GM12873 (cell line): Measurements from ENCODE around the gene IGFBP2.

ENCODE experiments used
- TF ChIP-seq, protein P1 (sequence below): IDR thresholded peaks from 2 replicates; pipeline ENCODE4 v1.5.1; 2012; ENCODE audit warnings: low read depth, mild to moderate bottlenecking, moderate library complexity, low read length, control low read depth; ENCODE audit not compliant: insufficient read depth; ENCODE audit errors: missing control alignments

IGFBP2 gene

DNA sequence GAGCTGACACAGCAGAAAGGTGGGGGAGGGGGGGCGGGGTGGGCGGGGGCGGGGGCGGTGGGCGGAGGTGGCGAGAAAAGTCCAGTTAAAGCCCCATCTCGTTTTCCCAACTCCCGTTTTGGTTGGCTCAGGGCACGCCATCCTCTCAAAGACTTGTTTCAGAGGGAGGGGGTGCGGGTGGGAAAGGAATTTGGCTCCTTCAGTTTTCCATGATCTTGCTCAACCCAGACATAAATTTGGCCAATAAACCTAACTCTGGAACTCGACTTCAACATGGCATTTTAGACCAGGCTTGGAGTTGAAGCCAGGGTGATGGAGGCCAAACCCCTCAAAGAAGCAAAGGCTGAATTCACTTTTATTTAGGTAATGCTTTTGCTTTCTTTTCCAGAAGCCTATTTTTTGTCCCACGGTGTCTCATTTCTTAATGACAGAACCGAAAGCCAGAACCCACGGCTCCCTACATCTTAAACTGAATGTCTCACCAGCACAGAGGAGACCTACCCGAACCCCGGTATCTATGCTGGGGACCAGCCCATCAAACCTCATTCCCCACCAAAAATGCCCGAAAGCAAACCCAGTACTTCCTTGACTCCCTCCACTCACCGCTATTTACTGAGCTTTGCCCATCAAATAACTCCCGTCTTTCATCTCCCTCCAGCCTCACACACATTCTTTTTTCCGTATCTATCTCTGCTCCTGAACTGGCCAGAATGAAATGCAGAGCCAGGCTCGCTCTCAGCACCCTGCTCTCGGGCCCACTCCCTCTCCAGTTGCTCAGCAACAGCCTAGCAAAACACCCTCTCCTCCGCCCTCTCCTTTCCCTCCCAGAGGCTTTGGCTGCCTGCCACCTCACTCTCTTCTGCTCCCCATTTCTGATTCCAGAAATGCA, 57.9 kb downstream of the IGFBP2 start:
- TF ChIP-seq, protein P1, sequence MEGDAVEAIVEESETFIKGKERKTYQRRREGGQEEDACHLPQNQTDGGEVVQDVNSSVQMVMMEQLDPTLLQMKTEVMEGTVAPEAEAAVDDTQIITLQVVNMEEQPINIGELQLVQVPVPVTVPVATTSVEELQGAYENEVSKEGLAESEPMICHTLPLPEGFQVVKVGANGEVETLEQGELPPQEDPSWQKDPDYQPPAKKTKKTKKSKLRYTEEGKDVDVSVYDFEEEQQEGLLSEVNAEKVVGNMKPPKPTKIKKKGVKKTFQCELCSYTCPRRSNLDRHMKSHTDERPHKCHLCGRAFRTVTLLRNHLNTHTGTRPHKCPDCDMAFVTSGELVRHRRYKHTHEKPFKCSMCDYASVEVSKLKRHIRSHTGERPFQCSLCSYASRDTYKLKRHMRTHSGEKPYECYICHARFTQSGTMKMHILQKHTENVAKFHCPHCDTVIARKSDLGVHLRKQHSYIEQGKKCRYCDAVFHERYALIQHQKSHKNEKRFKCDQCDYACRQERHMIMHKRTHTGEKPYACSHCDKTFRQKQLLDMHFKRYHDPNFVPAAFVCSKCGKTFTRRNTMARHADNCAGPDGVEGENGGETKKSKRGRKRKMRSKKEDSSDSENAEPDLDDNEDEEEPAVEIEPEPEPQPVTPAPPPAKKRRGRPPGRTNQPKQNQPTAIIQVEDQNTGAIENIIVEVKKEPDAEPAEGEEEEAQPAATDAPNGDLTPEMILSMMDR: no peak

DNA sequence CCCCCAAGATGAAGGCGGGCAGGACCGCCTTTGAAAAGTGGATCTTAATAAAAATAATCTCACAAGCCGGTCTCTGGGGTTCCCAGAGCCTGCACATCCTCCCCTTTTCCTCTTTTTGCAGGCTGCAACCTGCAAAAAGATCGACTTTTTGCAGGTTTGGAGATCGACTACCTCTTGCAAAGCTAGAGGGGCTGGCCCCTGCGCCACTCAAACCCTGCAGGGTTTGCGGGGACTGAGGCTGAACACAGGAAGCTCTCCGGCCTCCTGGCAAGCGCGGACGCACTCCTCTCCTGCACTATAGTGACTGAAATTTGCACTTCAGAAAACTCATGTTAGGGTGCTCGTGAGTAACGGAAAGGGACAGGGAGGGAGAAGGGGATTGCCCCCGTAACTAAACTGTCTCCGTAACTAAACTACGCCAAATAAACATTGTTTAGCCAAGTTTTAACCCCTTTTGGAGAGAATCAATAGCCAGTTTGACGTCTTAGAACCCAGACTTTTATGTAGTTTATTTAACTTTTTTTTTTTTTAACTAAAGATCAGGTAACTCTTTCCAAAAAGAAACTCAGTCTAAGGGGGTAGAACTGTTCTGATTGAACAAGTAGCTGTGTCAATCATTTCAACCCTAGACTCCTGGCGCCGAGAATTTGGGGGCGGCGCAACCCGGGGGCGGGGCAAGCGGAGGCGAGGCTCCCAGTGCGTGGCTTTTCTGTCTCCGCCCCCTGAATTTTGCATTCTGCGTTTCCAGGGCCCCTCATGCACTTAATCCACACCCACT, 59.6 kb downstream of the IGFBP2 start:
- TF ChIP-seq, protein P1: no peak

DNA sequence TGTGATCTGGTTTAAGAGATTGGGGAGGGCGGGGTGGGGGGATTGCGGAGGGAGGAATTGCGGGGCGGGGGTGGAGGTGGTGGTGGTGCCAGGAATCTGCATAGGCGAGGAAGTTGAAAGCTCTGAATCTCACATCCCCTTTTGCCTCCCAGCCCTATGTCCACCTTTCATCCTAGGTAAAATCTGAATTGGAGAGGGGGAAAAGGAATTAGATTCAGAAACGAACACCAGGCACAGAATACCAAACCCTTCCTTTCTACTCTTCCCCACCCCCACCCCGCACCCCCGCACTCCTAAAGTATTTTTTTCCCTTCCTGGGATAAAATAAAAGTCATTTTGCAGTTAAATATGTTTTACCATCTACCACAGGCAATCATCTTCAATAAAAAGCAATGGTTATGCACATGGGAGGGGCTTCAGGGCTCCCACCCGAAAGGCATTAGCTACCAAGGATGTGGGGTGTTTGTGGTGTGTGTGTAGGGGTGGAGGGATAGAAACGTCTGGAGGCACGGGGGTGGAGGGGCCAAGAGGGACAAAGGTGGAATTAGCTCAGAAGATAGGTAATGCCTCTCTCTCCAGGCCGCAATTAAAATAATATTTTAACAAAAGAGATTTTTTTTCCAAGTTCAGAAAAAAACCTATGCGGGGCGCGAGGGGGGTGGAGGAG, 60.3 kb downstream of the IGFBP2 start:
- TF ChIP-seq, protein P1: no peak

DNA sequence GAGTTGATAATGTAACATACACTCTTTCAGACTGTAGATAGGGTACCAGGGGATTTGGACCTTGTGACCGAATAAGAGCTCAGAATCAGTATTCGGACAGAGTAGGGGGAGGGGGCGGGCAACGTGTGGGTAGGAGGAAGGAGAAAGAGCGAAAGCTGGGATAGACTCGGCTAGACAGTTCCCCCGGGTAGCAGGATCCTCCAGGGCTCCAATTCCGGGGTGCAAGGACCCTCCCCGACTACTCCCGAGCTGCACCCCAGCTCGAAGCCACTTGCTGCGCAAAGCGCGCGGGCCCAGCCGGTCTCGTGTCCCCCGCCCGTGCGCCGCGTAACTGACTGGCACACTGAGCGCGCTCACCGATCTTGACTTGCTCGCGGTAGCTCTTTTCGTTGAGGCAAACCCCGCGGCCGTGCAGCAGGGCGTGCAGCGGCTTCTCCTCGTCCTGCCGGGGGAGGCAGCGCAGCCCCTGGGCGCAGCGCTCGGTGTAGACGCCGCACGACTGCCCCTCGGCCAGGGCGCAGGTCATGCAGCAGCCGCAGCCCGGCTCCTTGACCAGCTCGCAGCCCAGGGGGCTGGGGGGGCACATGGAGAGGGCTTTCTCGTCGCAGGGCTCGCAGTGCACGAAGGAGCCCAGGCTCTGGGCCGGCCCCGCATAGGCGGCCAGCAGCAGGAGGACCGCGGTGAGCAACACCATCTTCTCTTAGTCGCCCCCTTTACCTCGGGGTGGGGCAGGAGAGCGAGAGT, 61.0 kb downstream of the IGFBP2 start:
- TF ChIP-seq, protein P1: no peak

DNA sequence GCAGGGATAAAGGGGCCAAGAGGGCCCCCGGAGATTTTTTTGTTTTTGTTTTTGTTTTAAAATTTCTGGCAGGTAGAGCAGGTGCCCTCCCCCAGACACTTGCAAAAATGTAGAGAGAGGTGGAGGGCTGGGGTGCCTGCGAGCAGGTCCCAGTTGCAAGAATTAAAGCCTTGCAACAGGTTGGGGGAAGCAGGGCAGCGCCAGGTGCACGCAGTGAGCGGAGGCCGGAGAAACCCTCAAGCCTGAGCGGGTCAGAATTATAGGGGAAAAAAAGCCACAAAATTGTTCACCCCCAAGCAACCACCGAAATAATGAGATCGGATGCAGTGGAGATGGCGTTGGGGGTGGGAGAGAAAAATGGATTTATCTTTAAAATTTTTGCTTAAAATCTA, 61.6 kb downstream of the IGFBP2 start:
- TF ChIP-seq, protein P1: no peak

DNA sequence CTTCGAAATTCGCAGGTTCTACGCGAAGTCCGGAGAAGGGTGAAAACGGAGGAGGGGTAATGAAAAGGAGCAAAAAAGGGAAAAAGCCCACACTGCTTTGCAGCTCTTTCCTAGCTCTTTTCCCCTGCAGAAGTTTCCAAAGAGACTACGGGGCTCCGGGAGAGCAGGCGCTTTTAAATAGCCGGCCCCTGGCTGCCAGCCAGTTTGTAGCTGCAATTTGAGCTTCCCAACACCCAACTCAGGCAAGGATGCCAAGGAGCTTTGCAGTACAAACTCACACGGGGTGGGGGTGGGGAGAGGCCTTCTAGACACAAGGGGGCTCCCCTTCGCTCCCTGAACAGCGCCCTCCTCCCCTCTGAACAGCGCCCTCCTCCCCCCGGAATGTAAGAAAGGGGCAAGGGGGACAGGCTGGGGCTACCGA, 62.2 kb downstream of the IGFBP2 start, which contains the start of gene IGFBP5:
Gene IGFBP5, minus strand, starts transcription at position 149 of the 421 bp plus-strand sequence. CDS start 774 bp downstream, outside the sequence.
- TF ChIP-seq, protein P1: no peak
